Measurements from ENCODE around the gene RIMBP3C. TPM values are rescaled to one million over a fixed set of nuclear protein-coding genes. Genes with fewer than 3 reads are reported as not detected.
"Not testable (repeated sequence)": the region's sequence is repeated elsewhere in the genome, so short reads cannot be mapped to it uniquely, and the experiment has no call there.

Gene RIMBP3C
- polyA plus RNA-seq, 1 donor from 2014 or later, result 0.29 TPM

GRCh38 chr22:21564411-21564810 lies 13.2 kb upstream of the RIMBP3C start:
- Mint-ChIP-seq H3K36me3 (no peaks in the 10 kb centered on the region), H3K27ac (peak overlapping the region in 1 of 3 donors; percentile 39), H3K27me3 (no peaks in the 10 kb centered on the region), H3K9me3 (no peaks in the 10 kb centered on the region), H3K4me1 (peaks cover 2 to 15% (median 9%) of the 10 kb centered on the region in 3 donors), H3K4me3 (peak overlapping the region in 1 of 4 donors; percentile 44)

GRCh38 chr22:21563912-21564311 lies 12.7 kb upstream of the RIMBP3C start:
- Mint-ChIP-seq H3K4me1 (peaks cover 0 to 12% (median 7%) of the 10 kb centered on the region in 3 donors), H3K36me3 (no peaks in the 10 kb centered on the region), H3K27me3 (no peaks in the 10 kb centered on the region), H3K4me3 (no peak overlapping the region), H3K9me3 (no peaks in the 10 kb centered on the region), H3K27ac (no peak overlapping the region)

- H3K27me3 Mint-ChIP-seq, H3K4me3 Mint-ChIP-seq, H3K4me1 Mint-ChIP-seq, H3K27ac Mint-ChIP-seq, H3K36me3 Mint-ChIP-seq, H3K9me3 Mint-ChIP-seq: not testable (repeated sequence)
Observed at GRCh38 chr22:21560657-21561056, 9.4 kb upstream of the RIMBP3C start.

GRCh38 chr22:21559345-21560125 lies 8.3 kb upstream of the RIMBP3C start:
- not testable (repeated sequence) for H3K27me3 Mint-ChIP-seq, H3K36me3 Mint-ChIP-seq

GRCh38 chr22:21550678-21551047 lies 598 bp downstream of the RIMBP3C start:
- H3K27me3 Mint-ChIP-seq, H3K9me3 Mint-ChIP-seq, H3K27ac Mint-ChIP-seq, H3K36me3 Mint-ChIP-seq, H3K4me1 Mint-ChIP-seq, H3K4me3 Mint-ChIP-seq: not testable (repeated sequence)

More at GRCh38 chr22:21559345-21560125, 8.3 kb upstream of the RIMBP3C start:
- H3K9me3 Mint-ChIP-seq, H3K4me1 Mint-ChIP-seq, H3K27ac Mint-ChIP-seq, H3K4me3 Mint-ChIP-seq: not testable (repeated sequence)

- H3K4me3 Mint-ChIP-seq, H3K36me3 Mint-ChIP-seq, H3K27me3 Mint-ChIP-seq, H3K4me1 Mint-ChIP-seq, H3K27ac Mint-ChIP-seq, H3K9me3 Mint-ChIP-seq: not testable (repeated sequence)
Observed at GRCh38 chr22:21550008-21550677, 1.1 kb downstream of the RIMBP3C start.

- not testable (repeated sequence) for H3K4me1 Mint-ChIP-seq, H3K27me3 Mint-ChIP-seq, H3K4me3 Mint-ChIP-seq, H3K36me3 Mint-ChIP-seq, H3K27ac Mint-ChIP-seq, H3K9me3 Mint-ChIP-seq
Observed at GRCh38 chr22:21549558-21549957, 1.7 kb downstream of the RIMBP3C start.

GRCh38 chr22:21544432-21545322 lies 6.6 kb downstream of the RIMBP3C start:
- H3K27ac Mint-ChIP-seq, H3K27me3 Mint-ChIP-seq, H3K9me3 Mint-ChIP-seq, H3K4me3 Mint-ChIP-seq, H3K36me3 Mint-ChIP-seq, H3K4me1 Mint-ChIP-seq: not testable (repeated sequence)

GRCh38 chr22:21539862-21540261 lies 11.4 kb downstream of the RIMBP3C start:
- H3K27ac Mint-ChIP-seq, H3K4me1 Mint-ChIP-seq, H3K27me3 Mint-ChIP-seq, H3K9me3 Mint-ChIP-seq, H3K4me3 Mint-ChIP-seq, H3K36me3 Mint-ChIP-seq: not testable (repeated sequence)

- not testable (repeated sequence) for H3K4me1 Mint-ChIP-seq, H3K4me3 Mint-ChIP-seq, H3K36me3 Mint-ChIP-seq, H3K27ac Mint-ChIP-seq, H3K9me3 Mint-ChIP-seq, H3K27me3 Mint-ChIP-seq
Observed at GRCh38 chr22:21532863-21533648, 18.2 kb downstream of the RIMBP3C start.

GRCh38 chr22:21531525-21531924 lies 19.7 kb downstream of the RIMBP3C start:
- not testable (repeated sequence) for H3K27ac Mint-ChIP-seq, H3K9me3 Mint-ChIP-seq, H3K36me3 Mint-ChIP-seq, H3K4me3 Mint-ChIP-seq, H3K27me3 Mint-ChIP-seq, H3K4me1 Mint-ChIP-seq

GRCh38 chr22:21526705-21527500 lies 24.4 kb downstream of the RIMBP3C start:
- H3K36me3 Mint-ChIP-seq, H3K27me3 Mint-ChIP-seq, H3K9me3 Mint-ChIP-seq, H3K4me3 Mint-ChIP-seq, H3K4me1 Mint-ChIP-seq, H3K27ac Mint-ChIP-seq: not testable (repeated sequence)

- H3K27me3 Mint-ChIP-seq, H3K4me1 Mint-ChIP-seq, H3K9me3 Mint-ChIP-seq, H3K36me3 Mint-ChIP-seq, H3K4me3 Mint-ChIP-seq, H3K27ac Mint-ChIP-seq: not testable (repeated sequence)
Observed at GRCh38 chr22:21516970-21517764, 34.1 kb downstream of the RIMBP3C start.

- not testable (repeated sequence) for H3K9me3 Mint-ChIP-seq, H3K36me3 Mint-ChIP-seq, H3K4me1 Mint-ChIP-seq, H3K27ac Mint-ChIP-seq, H3K27me3 Mint-ChIP-seq, H3K4me3 Mint-ChIP-seq
Observed at GRCh38 chr22:21516522-21516921, 34.7 kb downstream of the RIMBP3C start.
